Measurements from ENCODE around the gene LETM1.

The LETM1 gene

DNA sequence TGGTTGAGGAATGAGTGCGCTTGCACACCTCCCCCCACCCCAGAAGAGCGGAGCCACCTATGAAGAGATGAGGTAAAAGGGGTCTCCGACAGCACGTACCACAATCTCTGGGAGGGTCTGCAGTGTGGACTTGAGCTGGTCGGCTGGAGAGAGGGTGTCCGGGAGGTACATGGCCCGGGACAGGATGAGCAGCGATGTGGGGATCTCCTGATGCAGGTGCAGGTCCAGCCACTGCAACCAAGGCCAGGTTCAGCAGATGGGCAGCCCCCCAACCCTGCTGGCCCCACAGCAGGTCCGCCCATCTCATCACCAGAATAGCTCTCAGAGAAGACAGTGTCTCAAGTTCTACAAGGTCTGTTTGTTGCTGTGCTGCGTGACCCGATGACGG, 32.4 kb downstream of the LETM1 start:
- DNase-seq = no peak

DNA sequence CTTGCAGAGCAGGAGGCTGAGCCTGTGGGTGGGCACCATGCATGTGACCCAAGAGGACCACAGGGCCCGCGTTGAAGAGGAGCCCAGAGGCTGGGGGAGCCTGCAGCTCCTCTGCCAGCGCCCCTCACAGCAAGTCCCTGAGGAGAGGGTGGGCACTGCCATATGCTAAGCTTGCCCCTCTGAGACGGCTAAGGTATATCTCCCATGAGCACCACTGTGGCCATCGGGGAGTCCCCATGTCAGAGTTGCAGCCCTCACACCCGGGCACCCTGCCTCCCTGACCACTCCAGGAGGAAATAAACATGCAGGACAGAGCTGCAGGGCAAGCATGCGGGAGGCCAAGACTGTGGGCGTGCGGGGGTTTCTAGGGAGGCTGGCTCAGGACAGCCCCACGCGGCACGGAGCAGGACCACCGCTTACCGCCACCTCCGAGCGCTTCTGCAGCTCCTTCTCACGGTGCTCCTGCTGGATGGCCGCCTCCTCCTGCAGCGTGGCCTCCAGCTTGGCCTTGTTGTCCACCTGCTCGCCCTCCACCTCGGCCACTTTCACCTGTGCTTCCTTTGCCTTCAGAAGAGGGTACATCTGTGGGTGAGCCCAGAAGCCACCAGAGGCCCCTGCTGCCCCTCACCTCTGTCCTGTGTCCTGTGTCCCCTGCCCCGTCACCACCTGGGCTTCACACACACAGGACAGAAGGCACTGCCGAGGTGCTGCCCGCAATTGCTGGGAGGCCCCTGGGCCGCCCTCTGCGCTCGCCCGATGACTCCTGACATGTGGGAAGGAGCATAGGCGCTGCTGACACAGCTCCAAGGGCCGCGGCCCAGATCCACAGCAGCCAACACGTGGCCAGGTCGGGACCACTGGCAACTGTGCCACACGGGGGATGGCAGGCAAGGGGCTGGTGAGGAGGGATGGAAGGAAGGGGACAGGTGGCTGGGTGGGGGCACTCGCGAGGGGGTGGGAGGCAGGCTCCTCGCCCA, 33.1 kb downstream of the LETM1 start:
- no peak for DNase-seq

DNA sequence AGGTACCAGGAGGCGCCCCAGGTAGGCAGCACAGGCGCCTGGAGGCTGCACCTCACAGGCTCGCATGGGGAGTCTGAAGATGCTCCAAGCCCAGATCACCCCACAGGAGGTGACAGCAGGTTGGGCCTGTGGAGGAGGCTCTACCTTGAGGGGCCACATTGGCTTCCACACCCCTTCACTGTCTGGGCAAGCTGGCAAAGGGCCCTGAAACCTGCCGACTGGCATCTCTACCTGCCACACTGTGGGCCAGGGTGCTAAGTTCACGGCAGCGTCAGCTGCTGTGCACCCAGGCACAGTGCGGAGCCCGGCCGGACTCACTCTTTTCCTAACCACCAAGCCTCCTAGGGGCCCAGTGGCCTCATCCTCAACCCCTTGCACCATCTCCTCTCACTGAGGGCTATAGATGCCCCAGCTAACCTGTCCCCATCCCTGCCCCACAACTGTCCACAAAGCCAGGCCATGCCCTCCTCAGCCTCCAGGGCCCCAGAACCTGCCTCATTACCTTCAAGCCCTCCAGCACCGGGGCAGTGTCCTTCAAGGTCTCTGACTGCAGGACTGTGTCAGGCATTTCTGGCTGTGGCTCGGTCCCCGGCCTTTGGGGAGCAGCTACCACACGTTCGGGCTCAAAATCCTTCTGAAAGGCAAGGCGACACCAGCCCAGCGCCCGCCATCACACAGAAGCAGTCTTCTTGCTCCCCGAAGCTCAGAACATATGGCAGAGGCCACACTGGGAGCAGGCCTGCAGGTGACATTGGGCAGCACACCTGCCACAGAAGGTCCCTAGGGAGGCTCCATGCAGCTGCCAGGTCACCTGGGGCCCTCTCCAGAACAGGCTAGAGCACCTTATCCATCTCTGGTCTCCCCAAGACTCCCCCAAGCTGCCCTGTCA, 34.0 kb downstream of the LETM1 start:
- no peak for DNase-seq

DNA sequence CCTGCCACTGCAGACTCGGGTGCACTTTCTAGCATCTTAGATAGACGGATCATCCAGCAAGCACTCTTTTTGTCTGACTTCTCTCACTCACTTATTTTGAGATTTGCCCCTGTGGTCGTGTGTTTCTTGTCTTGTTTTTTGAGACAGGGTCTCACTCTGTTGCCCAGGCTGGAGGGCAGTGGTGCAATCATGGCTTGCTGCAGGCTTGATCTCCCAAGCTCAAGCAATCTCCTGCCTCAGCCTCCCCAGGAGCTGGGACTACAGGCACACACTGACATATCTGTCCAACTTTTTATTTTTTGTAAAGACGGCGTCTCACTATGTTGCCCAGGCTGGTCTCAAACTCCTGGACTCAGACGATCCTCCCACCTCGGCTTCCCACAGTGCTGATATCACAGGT, 36.1 kb downstream of the LETM1 start:
- DNase-seq = no peak

DNA sequence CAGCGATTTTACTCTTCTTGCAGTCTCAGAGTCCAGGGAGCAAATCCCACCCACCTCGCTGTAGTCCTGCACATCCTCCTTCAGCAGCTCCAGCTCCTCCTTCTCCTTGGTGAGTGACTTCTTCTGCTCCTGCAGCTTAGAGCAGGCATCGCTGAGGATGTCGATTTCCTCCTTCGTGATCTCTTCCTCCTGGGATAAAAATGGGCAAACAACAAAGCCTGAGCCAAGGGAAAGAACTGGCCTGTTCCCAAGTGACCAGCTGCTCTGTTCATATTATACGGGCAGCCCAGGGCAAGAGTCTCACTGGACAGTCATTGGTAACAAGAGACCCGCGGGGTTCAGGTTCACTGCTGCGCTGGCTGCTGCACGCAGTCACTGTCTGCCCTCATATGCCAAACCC, 36.7 kb downstream of the LETM1 start:
- no peak for DNase-seq

DNA sequence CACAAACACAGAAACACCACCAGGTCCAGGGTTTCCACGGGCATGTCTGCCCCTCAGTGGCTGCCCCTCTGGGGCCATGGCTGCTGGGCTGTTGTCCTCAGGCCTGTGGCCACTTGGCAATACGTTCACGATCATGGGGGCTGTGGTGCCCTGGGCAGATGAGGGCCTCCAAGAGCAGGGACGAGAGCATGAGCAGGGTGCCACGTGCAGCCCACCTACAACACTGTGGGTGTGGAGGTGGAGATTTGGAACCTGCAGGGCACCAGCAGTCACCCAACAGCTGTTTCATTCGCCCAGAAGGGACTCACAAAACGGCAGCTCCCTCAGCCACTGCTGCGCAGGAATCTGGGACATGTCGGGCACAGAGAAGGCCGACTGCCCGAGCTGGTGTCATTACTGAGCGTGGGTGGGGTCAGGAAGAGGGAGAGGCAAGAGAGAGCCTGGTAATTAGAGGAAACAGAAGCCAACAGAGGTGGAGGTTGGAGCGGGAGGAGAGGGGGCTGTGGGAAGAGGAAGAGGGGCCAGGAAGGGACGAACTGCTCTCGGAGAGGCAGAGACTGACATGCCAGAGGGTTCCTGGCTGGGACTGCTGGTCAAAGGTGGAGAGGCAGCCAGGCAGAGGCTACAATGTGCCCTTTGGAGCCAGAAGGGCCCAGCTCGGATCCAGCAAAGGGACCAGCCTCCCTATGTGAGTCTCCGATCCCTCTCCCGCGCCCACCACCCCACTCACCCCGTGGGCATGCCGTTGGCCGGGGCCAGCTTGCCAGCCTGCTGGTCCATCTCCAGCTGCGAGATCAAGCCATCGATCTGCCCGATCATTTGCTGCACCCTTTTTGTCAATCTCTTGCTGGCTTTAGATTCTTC, 39.7 kb downstream of the LETM1 start:
- DNase-seq = no peak

DNA sequence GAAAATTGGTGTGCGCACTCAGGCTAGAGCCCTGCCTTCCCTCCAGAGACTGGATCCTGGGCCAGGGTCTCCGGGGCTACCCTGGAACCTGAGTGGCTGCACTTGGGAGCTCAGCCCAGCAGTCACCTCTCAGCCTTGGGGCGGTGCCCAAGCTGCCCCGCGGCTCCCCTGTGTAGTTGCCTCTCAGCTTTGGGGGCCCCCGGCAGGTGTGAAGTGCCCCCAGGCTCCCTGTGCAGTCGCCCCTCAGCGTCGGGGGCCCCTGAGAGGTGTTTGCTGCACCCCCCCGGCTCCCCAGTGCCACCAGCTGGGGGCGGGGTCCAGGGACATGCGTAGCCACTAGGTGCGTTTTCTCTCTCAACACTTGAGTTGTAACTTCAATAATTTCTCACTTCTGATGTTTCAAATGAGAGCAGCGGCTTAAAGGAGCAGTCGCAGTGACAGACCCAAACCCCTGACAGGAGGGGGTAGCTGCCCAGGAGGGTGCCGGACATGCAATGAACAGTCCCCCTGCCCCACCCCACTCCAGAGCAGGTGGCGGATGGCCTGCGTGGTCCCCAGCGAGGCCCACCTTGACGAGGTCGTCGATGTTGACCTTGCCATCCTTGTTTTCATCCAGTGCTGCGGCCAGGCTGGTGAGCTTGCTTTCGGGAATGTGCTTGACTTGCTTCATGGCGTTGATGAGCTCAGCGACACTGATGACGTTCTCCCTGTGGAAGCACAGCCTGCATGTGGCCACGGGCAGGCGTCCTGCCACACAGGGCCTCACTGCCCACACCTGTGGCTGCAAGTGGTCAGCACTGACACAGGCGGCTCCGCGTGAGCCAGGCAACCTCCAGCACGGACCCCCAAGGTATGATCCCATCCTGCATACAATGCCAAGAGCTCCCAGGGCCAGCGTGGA, 40.6 kb downstream of the LETM1 start:
- DNase-seq = no peak

DNA sequence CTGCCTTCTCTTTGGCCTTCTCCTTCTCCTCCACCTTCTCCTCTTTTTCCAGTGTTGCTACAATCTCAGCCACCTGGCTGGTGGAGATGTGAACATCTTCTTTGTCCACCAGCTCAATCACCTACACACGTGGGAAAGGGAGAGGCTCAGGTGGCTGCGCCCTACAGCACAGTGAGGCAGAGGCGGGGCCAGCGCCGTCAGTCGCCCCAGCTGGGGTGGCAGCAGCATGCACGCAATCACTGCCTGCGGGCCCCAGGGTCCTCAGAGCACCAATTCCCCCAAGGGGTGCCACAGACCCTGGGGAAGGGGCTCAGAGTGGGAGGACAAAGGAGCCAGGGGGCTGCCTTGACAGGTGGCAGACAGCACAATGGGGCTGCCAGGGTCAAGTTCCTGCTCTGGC, 41.5 kb downstream of the LETM1 start:
- no peak for DNase-seq

DNA sequence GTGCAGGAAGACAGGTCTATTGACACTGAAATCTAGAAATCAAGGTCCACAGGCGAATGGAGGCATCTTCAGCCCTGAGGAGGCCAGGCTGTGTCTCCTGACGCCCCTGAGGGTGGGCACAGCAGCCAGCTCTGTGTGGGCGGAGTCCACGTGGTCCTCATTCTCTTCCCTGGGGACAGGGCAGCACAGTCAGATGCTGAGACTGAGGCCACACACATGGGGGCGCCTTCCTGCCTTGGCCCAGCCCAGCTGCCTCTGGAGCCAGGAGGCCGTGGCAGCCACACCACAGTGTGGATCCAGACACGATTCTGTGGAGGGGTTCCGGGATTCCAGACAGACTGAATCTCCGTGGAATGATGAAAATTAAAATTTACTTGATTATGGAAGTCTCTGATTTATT, 42.0 kb downstream of the LETM1 start:
- no peak for DNase-seq

DNA sequence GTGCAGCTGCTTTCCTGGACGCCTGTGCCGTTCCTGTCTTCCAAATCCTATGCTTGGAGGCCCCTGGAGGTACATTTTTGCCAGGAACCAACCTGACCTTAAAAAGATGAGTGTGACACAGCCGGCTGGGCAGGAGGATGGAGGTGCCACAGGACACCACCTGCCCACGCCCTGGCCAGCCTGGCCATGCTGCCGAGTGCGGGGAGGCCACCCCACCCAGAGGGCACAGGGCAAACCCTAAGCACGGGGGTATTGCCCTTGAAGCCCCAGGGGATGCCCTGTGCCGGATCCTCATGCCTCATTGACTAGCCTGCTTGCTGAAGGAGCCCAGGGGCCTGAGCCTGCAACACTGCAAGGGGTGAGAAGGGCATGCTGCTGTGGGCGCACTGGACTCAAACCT, 42.7 kb downstream of the LETM1 start:
- DNase-seq = no peak

DNA sequence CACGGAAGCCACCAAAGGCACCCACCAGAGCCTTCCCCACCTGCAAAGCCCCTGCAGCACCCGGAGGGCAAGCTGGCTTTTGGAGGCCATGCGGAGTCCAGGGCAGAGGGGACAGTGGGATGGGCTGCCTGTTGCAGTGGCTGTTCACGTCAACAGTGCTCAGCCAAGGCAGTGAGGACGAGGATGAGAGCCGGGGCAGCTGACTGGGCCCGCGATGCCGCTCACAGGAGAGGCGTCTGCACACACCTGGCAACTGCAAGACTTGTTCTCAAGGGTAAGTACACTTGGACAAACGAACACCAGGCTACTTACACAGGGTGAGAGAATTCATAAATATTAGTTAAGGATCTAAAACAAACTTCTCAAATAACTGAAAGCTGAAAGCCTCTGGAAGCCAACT, 43.2 kb downstream of the LETM1 start:
- DNase-seq = no peak

DNA sequence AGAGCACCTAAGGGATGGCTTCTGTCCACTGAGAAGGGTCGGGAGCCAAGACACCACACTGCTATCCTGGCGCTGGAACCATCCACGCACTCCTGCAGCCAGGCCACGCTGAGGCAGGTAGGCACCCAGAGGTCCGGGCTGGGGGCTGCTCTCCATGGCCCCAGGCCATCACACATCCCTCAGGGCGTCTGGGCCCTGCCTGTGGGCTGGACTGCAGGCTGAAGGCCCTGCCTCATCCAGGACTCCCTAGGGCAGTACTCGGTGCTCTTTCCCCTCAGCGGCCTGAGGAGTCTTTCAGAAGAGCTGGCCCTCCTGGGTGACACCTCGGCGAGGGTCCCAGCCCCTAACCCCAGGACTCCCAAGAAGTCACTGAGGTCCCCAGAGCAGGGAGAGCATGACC, 45.2 kb downstream of the LETM1 start:
- DNase-seq = no peak

DNA sequence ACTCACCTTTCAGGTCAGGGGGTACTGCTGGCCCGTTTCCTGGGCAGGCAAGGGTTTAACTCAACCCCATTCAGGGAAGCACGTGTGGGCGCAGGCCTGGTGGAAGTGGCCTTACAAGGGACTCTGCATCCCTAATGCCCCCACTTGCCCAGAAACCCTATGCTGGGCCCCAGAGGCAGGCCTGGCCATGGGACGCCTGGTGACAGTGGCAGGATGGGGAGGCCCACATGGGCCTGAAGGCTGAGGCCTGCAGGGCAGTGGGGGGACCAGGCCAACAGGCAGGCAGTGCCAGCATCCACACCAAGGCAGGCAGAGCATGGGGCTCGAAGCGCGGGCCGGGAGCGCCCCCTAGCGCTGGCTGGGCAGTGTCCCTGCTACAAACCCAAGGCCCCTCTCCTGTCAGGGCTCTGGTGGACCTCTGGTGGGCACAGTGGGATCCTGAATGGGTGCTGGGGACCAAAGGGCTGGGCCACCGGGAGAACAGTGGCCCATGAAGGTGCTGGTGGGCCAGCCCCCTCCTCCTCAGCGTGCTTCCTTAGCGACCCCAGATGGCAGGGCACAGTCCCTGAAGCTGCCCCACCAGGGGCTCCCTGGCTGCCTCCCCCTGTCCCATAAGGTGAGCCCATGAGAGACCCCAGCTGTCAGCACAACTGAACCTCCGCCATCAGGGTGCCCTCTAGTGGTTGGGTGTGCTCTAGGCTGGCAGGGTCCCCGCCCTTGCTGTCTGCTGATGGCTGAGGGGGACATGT, 46.0 kb downstream of the LETM1 start:
- peak; percentile 58 for DNase-seq

DNA sequence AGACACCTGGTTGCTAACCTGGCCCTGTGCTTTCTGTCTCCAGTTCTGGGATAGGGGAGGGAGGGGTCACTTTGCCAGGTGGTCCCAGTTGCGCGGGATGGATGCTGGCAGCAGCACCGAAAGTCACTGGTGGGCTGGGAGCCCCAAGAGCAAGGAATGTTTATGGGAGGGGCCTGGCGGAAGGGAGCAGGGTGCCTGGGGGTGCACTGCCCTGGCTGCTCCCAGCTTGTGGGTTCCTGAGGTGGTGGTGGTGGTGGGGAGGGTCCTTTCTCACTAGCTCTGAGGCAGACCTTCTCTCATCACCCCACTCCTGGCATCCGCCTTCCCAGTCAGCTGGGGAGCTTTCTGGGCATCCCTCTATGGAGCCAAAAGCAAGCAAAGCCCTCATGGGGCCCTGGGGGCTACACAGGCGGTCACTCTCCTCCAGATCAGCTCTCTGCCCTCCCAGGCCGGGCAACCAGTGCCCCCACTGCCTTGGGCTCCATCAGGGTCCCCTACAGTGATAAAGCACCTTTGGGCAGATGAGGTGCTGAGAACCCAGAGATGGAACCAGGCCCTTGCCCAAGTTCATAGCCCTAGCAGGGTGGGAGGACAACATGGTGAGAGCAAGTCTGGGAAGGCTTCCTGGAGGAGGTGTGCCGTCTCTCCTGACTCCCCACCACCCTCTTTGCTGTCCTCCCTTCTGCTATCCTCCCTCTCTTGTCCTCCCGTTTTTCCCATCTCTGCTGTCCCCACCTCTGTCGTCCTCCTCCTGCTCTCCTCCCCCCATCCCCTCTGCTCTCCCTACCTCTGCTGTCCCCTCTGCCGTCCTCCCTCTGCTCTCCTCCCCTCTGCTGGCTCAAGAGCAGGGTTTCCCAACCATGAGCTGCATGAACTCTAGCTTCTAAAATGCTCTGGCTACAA, 46.9 kb downstream of the LETM1 start:
- DNase-seq = no peak

DNA sequence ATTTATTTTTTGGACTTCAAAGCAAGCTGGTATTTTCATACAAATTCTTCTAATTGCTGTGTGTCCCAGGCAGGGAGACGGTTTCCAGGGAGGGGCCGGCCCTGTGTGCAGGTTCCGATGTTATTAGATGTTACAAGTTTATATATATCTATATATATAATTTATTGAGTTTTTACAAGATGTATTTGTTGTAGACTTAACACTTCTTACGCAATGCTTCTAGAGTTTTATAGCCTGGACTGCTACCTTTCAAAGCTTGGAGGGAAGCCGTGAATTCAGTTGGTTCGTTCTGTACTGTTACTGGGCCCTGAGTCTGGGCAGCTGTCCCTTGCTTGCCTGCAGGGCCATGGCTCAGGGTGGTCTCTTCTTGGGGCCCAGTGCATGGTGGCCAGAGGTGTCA, 47.6 kb downstream of the LETM1 start:
- DNase-seq = no peak

DNA sequence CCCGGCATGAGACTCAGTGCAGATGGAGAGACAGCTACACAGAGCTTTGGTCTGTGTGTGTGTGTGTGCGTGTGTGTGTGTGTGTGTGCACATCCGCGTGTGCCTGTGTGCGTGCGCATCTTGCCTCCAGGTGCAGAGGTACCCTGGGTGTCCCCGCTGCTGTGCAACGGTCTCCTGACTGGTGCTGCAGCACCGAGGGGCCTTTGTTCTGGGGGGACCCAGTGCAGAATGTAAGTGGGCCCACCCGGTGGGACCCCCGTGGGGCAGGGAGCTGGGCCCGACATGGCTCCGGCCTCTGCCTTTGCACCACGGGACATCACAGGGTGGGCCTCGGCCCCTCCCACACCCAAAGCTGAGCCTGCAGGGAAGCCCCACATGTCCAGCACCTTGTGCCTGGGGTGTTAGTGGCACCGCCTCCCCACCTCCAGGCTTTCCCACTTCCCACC, 48.6 kb downstream of the LETM1 start:
- no peak for DNase-seq

DNA sequence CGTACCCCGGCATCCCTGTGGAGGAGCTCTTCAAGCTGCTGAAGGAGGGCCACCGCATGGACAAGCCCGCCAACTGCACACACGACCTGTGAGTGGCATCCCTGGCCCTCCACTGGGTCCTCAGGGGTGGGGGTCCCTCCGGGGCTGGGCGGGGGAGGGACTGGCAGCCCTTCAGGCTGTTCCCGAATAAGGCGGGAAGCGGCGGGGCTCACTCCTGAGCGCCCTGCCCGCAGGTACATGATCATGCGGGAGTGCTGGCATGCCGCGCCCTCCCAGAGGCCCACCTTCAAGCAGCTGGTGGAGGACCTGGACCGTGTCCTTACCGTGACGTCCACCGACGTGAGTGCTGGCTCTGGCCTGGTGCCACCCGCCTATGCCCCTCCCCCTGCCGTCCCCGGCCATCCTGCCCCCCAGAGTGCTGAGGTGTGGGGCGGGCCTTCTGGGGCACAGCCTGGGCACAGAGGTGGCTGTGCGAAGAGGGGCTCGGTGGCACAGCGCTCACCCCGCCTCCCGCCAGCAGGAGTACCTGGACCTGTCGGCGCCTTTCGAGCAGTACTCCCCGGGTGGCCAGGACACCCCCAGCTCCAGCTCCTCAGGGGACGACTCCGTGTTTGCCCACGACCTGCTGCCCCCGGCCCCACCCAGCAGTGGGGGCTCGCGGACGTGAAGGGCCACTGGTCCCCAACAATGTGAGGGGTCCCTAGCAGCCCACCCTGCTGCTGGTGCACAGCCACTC, 49.2 kb downstream of the LETM1 start:
- no peak for DNase-seq

DNA sequence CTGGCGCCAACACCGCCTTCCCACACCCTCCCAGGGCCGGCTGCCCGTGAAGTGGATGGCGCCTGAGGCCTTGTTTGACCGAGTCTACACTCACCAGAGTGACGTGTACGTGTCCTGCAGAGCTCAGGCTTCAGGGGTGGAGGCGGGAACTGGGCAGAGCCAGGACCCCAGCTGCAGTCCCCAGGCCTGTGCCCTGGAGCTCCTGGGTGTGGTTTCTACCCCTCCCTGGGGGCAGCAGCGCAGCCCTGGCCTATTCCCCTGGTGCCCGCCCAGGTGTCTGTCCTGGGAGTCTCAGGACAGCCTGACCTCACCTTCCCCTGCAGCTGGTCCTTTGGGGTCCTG, 49.8 kb downstream of the LETM1 start:
- DNase-seq = no peak
